Hepatocyte (in vitro differentiated cells): ENCODE results near the gene MYOZ1.

Source experiments
- EZH2 ChIP-seq: fragments of 200-600 bp; sonication (generic); IDR thresholded peaks from 2 replicates; pipeline ENCODE4 v1.6.1; 2016; ENCODE audit warnings: antibody characterized with exemption, mild to moderate bottlenecking, borderline replicate concordance
- TF ChIP-seq, protein P1 (sequence below): fragments of 200-600 bp; sonication (generic); IDR thresholded peaks from 2 replicates; pipeline ENCODE4 v1.5.1; 2016; ENCODE audit warnings: antibody characterized with exemption, mild to moderate bottlenecking; ENCODE audit not compliant: poor library complexity

DNA sequence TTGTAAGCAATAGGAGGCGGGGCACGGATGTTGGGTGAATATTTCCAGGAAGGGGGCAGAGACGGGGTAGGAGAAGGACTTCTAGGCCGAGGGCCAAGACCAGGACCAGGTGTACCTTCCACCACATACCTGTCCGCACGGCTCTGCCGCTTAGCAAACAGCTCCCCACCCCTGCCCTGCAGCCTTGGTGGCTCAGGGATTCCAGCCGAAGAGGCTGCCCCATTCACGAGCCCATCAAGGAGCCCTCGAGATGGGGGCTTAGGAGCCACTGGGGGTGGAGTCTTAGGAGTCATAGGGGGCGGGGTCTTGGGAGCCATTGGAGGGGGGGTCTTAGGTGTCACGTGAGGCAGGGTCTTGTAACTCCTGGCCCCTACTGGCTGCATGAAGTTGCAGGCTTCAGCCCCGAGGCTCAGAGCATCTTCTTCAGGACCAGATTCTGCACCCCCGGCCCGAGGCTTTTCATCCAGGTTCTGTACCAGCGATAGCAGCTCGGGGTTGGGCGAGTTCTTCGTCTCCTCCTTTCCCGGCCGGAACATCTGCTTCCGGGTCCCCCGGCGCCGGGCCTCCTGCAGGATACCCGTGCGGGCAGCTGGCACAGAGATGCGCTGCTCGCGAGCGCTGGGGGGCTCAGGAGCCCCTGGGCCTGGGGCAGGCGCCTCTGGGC is 6.1 kb upstream of the MYOZ1 start:
- TF ChIP-seq, protein P1, sequence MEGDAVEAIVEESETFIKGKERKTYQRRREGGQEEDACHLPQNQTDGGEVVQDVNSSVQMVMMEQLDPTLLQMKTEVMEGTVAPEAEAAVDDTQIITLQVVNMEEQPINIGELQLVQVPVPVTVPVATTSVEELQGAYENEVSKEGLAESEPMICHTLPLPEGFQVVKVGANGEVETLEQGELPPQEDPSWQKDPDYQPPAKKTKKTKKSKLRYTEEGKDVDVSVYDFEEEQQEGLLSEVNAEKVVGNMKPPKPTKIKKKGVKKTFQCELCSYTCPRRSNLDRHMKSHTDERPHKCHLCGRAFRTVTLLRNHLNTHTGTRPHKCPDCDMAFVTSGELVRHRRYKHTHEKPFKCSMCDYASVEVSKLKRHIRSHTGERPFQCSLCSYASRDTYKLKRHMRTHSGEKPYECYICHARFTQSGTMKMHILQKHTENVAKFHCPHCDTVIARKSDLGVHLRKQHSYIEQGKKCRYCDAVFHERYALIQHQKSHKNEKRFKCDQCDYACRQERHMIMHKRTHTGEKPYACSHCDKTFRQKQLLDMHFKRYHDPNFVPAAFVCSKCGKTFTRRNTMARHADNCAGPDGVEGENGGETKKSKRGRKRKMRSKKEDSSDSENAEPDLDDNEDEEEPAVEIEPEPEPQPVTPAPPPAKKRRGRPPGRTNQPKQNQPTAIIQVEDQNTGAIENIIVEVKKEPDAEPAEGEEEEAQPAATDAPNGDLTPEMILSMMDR: no peak
- TF ChIP-seq EZH2: no peak
